Erythroblast (primary cell): ENCODE measurements around the gene PCDH9.

ENCODE experiments used
- GATA1 ChIP-seq: IDR thresholded peaks from 2 replicates; pipeline ENCODE4 v1.6.1; 2011; ENCODE audit warnings: low read depth, mild to moderate bottlenecking, control low read depth, low read length, moderate library complexity
- POLR2A ChIP-seq: IDR thresholded peaks from 2 replicates; pipeline ENCODE4 v1.6.1; 2011; ENCODE audit warnings: mild to moderate bottlenecking, low read length

DNA sequence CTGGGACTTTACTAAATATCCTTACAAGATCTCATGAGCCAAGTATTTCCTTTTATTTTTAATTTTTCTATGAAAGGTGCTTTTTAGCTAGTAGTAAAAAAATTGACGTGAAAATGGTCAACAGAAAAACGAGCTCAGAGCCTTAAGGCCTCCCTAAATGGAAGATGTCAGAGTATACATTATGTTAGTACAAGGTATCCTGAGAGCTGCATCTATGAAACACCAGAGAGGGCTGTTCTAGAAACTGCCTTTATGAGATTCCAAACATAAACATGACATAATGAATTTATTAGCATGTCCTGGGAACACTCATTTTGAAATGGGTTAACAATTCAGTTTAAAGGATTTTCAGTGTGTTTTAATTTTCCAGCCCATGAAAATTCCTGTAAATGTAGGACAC, 146.6 kb downstream of the PCDH9 start:
- TF ChIP-seq POLR2A = no peak
- no peak for TF ChIP-seq GATA1
